Activated CD8-positive, alpha-beta memory T cell treated with anti-CD3 and anti-CD28 coated beads for 24 hours (primary cell): ENCODE measurements around the gene KNCN.
A peak's percentile ranks its signal among the peaks of the same experiment; 100 is the strongest.

Experiments
- DNase-seq: peaks from one replicate; pipeline ENCODE4 v3.0.0-alpha.2; 2020

KNCN gene

DNA sequence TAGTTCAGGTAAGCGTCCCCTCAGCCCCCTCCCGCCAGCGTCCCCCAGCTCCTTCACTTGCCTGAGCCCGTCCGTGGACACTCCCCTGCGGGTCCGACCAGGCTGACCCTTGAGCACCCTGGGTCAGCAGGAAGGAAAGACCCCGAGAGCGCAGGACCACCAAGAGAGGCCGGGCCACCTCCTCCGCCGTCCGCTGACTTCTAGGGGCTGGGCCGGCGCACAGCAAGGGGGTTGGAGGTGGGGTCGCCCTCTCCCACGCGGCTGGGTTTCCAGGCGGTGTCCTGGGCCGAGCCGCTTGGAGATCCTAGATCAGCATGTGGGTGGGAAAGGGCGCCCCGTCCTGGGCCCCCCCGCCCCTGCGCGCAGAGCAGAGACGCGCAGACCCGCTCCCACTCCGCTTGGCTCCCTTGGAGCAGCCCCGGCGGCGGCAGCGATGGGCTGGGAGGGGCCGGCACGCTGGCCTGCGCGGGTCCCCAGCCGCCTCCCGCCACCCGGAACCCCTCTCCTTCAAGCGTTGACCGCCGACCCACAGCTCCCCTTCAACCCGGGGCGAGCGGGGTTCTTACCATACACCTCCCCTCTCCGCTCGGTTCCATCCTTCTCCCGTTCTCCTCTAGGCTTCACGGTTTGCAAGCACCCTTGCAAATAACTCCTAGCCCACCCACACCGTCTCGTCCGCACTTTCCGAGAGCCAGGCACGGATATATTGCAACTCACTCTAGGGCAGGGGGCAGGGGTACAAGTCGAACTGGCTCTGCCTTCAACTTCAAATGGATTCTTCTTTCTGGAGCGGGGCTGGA is 7.5 kb downstream of the KNCN start:
- DNase-seq, result no peak

DNA sequence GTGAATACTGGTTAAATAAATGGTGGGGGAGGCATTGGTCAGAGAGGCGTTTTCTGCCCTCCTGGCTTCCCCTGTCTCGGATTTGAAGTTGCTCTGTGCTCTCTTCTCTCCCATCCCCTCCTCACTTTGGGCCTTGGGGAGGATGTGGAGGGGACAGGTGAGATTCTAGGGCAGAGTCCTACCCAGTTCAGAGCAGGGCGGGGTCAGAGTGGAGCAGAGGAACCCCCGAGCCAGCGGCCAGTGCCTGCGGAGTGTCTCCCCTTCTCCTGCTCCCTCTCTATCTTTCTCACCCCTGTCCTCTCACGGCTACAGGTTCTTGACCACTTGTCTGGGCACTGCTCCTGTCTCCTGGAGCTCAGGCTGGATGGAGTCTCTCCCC is 8.1 kb downstream of the KNCN start:
- DNase-seq, result no peak

DNA sequence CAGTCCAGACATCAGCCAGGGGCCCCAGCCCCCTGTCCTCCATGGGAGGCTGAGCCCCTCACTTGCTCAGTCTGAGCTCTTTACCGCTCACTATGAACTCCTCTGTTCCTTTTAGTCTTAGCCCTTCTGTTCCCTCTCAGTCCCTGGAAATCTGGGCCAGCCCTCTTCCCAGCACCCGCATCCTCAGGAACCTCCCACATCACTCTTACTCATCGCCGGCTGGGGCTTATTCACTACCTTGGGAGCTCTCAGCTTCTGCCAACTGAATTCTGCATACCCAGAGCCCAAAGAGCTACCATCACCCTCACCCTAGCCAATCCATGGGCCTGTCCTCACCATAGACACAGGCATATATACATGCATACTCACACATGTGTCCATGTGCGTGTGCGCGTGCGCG is 11.5 kb downstream of the KNCN start:
- no peak for DNase-seq

DNA sequence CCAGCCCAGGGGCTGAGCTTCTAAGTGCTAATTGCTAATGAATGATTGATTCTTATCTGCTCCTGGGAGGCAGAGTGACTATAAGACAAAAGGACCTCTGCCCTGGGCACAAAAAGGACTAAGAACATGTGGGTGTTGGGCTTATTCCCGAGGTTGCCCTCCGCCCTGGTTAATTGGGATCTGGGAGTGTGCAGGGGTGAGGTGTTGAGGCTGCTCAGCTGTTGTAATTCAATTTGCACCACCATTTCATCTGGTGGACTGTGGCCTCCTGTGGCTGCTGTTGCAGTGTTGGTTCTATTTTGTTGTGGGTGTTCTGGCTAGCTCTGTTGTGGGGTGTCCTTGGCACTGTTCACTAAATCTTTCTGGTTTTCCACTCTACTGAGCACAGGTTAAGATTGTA is 13.3 kb downstream of the KNCN start:
- DNase-seq, result no peak

DNA sequence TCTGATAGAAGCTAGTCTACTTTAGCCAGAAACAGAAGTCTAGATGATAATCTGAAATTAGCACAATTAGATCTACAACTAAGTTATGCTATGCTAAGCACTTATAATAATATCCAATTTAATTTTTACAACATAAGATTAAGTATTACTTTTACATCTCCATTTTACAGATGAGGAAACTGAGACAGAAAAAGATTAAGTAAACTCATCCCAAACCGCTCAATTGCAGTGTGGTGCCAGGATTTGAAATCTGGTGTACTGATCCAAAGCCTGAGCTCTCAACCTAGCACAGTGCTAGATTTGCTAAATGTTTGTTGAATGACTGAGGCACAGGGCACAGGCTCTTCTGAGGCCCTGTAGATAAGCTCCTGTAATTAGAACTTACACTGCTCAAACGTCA is 13.8 kb downstream of the KNCN start:
- no peak for DNase-seq

DNA sequence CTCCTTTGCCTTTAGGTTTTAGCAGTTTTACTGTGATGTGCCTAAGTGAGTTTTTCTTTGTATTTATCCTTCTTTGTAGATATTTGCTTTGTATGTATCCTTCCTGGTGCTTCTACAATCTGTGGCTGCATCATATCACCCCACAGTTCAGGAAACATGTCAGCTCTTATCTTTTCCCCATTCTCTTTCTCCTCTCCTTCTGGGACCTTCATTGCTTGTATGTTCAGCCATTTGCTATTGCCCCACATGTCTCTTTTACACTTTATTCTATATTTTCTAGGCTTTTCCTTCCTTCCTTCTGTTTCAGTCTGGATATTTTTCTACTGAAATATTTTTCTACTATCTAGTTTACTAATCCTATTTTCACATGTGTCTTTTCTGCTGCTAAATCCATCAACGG is 14.9 kb downstream of the KNCN start:
- no peak for DNase-seq

DNA sequence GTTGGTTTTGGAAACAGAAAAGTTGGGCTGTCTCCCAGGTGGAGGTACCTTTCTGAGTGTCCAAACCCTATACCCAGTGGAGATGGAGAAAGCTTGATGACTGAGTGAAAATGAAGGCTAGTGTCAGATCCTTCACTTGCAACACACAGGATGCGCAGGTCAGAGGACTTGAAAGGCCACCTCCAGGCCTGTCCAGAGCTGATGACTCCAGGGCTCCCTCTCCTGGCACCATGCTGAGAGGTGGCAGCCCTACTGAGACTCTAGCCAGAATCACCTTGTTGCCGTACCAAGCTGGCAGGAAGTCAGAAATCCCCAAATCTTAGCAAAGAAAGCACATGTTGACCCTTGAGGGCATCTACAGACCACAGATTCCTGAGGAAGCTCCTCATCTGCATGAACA is 16.4 kb downstream of the KNCN start:
- no peak for DNase-seq

DNA sequence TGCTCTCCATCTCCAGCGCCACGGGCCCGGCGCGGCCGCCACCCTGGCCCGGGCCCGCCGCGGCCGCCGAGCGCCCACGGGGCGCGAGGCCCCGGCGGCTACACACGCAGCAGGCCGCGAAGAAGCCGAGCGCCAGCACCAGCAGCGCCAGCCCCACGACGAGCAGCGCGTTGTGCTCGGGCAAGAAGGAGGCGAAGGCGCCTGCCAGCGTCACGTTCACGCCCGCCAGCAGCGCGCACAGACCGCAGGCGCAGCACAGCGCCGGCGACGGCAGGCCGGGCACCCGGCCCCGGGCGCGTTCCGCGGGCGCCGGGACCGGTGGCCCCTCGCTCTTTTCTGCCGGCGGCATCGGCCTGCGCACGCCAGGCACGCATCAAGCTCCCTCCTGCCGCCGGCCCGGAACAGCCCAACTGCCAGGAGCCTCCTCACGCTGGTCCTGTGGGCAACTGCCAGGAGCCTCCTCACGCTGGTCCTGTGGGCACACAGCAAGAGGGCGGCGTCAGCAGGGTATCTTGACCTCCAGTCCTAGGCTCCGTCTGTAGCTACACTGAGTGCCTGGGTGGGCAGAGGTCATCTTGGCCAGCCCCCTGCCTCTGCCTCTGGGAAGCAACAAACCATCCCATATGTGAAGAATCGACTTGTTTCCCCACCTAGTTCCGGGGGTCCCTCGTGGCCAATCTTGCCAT is 18.1 kb downstream of the KNCN start:
- DNase-seq, result peak; percentile 82

DNA sequence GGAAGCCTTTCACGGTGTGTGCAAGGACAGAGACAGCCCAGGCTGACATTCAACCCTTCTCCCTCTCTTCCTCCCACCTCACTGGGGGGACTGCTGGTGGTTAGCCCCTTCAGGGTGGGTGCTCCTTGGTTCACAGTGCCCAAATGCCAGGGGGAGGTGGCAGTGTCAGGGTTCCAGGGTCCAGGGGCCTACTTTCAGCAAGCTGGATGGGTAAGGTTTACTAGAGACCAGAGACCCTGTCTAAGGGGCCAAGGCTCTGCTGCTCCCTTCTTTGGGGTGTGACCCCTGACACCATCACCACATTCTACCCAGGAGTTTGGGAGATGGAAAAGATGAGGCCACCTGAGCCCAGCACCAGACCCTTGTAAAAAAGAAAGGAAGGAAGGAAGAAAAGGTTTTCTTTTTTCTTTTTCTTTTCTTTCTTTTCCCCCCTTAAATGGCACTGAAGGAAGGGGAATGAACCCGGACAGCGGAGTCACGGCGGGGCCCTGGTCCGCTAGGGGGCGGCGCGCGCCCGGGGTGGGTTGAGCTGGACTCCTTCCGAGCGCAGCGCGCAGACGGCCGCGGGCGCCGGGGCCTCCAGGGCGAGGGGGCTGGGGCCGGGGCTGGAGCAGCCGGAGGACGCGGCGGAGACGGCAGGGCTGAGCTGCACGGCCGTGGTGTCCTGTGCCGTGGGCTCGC is 18.8 kb downstream of the KNCN start:
- peak; percentile 89 for DNase-seq

DNA sequence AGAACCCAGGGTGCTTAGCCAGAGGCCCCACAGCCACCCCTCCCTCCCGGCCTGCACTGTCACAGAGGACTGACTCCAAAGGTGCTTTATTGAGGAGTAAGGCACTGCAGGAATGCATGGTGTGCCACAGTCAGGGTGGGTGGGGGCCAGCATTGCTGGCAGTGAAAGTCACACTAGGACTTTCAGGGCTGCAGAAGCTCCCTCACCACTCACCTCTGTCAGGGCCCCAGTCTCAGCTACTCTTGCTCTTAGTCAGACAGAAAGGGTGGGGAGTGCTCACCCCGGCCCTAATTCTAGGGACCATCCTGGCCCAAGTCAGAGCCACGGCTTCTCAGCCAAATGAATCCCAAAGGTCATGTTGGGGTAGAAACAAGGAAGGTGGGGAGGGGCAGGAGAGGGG is 19.4 kb downstream of the KNCN start:
- no peak for DNase-seq

DNA sequence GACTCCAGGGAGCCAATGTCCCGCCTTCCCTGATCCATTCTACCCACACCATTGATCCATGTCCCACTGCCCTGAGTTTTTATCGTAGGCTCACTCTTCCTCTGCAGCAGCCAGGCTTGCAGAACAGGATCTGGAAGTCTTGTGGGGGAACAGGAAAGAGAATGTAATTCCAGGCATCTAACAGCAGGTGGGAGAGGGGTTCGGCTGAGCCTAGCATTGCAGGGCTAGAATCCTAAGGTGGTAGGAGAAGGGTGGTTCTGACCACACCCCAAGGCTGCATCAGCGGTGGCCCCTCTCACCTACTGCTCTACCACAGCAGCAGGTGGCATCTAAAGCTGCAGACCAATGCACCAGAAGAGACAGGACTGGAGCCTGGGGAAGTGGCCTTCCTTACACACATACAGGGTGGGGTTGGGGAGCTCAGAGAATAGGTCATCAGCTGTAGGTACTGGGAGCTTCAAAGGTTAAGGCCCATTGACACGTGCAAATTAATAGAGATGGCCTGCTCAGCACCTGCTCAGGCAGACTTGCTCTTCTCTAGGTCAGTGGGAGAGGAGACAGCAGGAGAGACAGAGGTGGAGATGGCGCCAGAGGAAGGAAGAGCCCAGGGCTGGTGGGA is 20.5 kb downstream of the KNCN start:
- no peak for DNase-seq

DNA sequence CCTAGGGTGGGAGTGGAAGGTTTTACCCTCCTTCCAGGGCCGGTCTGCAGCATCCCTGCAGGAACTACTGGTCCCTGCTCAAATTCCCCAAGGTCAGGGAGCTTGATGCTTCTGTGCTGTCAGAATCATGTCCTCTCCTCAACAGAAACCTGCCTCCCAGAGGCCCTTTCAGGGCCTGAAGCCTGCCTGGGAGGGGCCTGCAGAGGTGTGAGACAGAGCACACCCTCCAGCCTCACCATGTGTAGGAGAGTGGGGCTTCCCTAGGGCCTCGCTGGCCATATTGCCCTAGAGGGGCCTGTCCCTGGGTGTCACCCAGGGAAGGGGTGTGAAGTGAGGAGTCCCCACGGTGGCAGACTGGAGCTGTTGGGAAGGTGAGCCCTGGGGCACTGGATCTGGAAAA is 21.1 kb downstream of the KNCN start:
- no peak for DNase-seq

DNA sequence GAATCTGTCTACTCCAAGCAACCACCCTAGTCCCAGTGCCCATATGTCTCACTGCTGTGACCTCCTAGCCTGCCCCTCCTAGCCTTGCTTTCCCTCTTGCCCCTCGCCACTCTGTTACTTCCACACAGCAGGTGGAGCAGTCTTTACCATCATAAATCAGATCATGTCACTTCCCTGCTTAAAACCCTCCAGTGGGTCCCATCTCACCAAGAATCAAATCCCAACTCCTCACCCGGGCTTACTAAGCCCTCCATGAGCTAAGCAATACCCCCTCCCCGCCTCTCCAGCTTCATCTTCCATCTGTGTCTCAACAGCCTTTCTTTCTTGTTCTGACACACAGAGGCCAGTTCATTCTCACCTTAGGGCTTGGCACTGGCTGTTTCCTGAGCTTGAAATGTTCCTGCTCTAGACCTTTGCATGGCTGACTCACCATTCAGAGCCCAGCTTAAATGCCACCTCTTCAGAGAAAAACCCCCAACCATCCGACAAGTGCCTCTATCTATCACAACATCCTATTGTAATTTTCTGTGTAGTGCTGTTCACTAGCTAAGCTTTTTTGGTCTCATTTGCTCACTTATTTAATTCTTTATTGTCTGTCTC is 22.3 kb downstream of the KNCN start:
- no peak for DNase-seq

DNA sequence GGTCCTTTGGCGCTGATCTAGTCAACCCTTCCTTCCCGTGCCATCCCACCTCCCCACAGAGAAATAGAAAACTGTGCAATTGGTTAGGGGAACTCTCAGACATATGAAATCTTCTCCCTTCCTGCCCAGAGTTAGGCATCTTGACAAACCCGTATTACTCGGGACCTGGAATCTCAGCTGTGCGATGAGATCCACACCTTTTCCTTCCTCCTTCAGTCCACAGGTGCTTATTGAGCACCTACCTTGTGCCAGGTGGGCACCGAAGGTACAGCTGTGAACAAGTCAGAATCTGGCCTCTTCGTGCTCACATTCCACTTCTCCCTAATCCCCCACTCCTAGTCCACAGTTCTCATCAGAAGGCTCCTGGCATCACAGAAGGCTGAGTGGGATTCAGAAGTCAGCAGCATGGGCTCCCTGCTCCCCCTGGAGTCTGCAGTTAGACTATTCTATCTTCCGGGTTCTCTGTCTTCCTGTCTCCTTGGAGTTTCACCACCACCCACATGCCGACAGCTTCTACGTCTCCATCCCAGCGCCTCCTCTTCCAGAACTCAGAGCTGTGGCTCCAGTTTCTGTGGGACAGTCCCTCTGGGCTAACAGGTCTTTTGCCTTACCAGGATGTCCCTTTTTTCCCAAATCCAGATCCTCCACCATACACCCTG is 23.0 kb downstream of the KNCN start:
- DNase-seq, result no peak

DNA sequence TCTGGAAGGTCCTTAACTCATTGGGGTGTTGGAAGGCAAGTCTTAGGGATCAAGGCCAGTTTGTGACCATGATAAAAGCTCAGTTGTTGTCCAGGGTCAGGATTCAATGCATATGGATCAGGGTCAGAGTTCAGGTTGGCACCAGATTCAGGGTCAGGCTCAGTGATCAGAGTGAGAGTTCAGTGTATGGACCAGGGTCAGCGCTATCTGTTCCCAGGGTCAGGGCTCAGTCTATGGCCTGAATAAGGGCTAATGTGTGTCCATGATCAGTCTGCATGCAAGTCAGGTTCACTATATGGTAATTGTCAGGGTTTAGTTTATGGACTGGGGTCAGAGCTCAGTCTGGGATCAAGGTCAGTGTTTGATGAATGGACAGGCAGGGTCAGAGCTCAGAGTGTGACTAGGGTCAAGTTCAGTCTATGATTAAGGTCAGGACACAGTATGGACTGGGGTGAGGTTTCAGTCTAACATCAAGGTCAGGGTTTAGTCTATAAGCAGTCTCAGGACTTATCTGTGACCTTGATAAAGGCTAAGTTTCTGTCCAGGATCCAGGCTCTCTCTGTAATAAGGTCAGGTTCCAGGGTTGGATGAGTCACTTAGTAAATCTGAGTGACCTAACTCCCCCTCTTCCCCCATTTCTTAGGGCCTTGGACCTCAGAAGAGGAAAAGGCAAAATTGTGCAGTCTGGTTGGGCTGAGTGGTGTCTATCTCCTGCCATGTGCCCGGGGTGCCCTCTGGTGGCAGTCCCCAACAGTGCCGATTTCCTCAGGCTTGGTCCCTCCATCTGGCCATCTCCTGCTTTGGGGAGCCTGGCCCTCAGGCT is 23.8 kb downstream of the KNCN start:
- DNase-seq, result peak; percentile 90

DNA sequence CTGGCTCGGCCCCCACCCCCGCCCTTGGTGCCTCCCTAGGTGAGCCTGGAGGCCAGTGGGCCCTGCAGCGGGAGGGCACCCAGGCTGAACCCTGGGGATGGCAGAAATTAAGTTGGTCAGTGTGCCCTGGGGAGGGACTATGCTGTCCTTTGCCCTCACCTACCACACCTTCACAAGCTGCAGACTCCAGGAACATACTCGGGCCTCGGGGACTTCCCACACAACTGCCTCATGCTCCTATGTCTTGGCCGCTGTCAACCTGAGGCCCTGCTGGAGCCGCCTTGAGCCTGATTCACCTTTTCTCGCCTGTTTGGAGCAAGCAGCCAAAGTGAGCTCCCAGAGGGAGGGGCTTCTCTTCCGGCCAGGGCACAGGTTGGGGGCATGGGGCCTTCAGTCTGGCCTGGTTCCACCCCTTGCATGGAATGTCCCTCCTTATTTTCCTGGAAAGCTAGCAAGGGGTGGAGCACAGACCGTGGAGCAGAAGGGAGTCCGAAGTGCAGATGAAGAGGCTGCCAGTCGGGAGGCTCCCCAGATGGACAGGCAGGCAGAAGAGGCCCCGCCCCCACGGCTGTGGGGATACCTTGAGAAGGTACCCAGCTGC is 24.7 kb downstream of the KNCN start:
- no peak for DNase-seq

DNA sequence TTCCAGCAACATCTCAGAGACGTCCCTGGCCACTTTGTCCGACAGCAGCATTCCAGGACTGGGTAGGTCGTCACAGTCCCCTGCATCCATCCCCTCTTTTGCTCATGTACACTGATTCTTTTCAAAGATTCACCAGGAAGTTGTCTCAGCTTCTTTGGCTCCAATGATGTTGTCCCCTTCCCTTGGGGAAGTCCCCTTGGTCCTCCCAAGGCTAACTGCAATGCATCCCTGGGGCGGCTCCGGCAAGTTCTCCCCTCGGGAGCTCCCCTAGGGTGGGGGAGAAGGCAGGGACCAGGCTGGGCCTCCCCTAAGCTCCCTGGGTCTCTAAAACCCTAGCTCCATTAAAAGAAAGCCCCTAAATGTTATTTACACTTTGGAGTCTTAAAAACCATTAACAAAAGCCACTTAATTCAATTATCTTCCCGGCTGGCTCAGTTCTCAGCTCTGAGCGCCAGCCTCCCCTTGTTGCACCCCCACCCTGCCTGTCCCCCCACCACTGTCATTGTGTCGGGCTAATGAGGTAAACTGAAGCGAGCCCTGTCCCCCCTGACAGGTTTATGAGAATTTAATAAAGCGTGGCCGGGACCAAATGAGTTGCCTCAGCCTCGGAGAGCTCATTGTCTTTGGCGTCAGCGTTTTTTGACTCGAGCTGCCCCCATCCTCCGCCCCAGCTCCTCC is 25.3 kb downstream of the KNCN start:
- DNase-seq, result no peak

DNA sequence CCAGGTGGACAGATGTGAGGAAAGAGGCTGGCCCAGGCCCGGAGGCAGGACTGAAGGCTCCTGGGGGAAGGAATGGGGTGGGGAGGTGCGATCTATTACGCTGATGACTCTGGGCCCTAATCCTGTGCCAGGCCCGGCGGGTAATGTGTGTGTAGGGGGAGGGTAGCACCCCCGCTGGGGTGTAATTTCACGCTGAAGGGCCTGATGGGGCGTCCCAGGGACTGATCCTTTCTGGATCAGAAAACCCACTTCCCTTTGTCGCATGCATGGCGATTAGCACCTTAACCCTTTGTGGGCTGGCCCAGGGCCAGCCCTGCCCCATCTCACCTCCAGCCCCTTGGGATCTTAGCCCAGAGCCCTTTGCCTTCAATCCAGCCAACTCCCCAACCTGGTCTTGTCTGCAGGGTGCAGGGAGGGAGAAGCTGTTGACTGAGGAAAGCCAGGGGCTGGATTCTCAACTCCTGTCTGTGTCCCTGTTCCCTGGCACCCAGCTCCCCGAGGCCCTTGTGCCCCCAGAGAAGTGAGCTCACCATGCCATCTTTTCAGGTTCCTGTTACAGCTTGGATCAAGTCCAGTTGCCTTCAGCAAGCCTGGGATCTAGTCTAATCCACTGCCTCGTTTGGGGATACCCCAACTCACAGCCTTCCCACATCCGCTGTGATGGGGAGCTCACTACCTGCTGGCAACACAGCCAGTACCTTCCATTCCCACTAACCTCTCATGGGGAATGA is 26.0 kb downstream of the KNCN start:
- no peak for DNase-seq

DNA sequence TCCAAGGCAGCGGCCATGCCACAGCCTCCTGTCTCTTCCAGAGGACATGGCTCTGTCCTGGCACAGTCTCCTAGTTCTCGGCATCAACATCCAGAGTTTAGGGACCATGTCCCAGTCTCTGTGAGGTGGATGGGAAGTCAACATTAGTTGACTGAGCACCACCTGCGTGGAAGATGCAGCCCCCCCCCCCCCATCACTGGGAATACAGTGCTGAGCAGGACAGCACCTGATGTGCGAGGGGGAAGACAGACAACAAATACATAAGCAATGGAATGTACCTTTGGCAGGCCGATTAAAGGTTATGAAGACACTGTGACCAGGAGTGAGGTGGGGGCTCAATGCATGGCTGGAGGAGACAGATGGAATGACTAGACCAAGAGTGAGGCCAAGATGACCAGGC is 26.6 kb downstream of the KNCN start:
- DNase-seq, result no peak
